Measurements from ENCODE around the gene B3GAT1. TPM values are rescaled to one million over a fixed set of nuclear protein-coding genes. Genes with fewer than 3 reads are reported as not detected.

Gene B3GAT1
- polyA plus RNA-seq, 1 donor from 2014 or later, result 28.2 TPM

- Histone ChIP-seq H3K79me2 (replicated peaks; ENCODE audit: insufficient read depth, low read length) (no peaks in the 10 kb centered on the region), H3K27me3 (ENCODE audit: insufficient read depth, low read depth, low read length) (no peaks in the 10 kb centered on the region), H2AFZ (ENCODE audit: low read depth, low read length) (no peak overlapping the region), H3K9me2 (ENCODE audit: insufficient read depth, low read length) (no peaks in the 10 kb centered on the region), H3K27ac (ENCODE audit: low read length) (no peak overlapping the region), H3K36me3 (ENCODE audit: insufficient read depth, low read length) (no peaks in the 10 kb centered on the region), H3F3A (ENCODE audit: insufficient read depth, low read length, poor library complexity, severe bottlenecking) (no peaks in the 10 kb centered on the region), H4K20me1 (ENCODE audit: insufficient read depth) (no peaks in the 10 kb centered on the region), H3K4me3 (ENCODE audit: low read length) (no peak overlapping the region), H3K9me3 (ENCODE audit: low read length) (peaks cover 3% of the 10 kb centered on the region), H3K9ac (ENCODE audit: low read length) (no peak overlapping the region), H3K4me2 (ENCODE audit: low read length) (no peak overlapping the region)
- TF ChIP-seq, protein P1, sequence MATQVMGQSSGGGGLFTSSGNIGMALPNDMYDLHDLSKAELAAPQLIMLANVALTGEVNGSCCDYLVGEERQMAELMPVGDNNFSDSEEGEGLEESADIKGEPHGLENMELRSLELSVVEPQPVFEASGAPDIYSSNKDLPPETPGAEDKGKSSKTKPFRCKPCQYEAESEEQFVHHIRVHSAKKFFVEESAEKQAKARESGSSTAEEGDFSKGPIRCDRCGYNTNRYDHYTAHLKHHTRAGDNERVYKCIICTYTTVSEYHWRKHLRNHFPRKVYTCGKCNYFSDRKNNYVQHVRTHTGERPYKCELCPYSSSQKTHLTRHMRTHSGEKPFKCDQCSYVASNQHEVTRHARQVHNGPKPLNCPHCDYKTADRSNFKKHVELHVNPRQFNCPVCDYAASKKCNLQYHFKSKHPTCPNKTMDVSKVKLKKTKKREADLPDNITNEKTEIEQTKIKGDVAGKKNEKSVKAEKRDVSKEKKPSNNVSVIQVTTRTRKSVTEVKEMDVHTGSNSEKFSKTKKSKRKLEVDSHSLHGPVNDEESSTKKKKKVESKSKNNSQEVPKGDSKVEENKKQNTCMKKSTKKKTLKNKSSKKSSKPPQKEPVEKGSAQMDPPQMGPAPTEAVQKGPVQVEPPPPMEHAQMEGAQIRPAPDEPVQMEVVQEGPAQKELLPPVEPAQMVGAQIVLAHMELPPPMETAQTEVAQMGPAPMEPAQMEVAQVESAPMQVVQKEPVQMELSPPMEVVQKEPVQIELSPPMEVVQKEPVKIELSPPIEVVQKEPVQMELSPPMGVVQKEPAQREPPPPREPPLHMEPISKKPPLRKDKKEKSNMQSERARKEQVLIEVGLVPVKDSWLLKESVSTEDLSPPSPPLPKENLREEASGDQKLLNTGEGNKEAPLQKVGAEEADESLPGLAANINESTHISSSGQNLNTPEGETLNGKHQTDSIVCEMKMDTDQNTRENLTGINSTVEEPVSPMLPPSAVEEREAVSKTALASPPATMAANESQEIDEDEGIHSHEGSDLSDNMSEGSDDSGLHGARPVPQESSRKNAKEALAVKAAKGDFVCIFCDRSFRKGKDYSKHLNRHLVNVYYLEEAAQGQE (IDR thresholded peaks at IDR 0.05; ENCODE audit: borderline replicate concordance), result no peak
- TF ChIP-seq CTCF (IDR thresholded peaks at IDR 0.05; ENCODE audit: poor library complexity, severe bottlenecking), result no peak
- no peak for TF ChIP-seq SMC3 (conservative IDR thresholded peaks at IDR 0.05; ENCODE audit: poor library complexity)
Observed at GRCh38 chr11:134429106-134429505, 17.1 kb upstream of the B3GAT1 start.

DNA sequence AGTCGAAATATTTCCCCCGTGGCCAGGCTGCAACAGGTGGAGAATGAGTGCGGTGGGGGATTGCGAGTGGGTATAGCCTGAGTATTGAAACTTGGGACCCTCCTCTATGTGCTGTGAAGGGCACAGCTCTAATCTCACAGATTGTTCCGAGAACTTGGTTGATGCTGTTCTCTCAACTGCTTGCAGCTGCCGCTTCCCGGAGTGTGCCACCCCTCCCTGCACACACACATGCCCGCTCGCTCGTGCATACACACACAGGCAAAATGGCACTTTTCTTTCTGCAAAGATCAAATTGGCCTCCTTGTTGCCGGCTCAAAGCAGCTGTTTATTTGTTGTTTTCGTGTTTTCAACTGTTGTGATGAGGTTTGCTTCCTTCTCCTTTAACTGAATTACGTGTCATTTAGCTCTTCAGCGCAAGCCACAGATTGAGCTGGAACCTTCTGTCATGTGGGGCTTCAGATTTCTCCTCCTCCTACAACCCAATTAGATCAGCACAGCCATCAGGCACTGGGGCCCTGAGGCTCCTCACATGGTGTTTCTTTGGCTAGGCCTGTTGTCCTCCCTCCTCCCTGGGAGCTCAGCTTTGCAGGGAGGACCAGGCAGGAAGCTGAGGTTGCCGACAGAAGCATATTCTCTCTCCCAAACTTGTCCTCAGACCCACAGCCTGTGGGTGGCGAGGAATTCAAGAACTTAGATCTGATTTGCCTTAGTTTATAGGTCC is 13.9 kb upstream of the B3GAT1 start:
- Histone ChIP-seq H3K79me2 (replicated peaks; ENCODE audit: insufficient read depth, low read length) (no peaks in the 10 kb centered on the region), H2AFZ (ENCODE audit: low read depth, low read length) (no peak overlapping the region), H3K27ac (ENCODE audit: low read length) (no peak overlapping the region), H3K4me2 (ENCODE audit: low read length) (no peak overlapping the region), H3K36me3 (ENCODE audit: insufficient read depth, low read length) (no peaks in the 10 kb centered on the region), H3K9me3 (ENCODE audit: low read length) (no peaks in the 10 kb centered on the region), H4K20me1 (ENCODE audit: insufficient read depth) (no peaks in the 10 kb centered on the region), H3F3A (ENCODE audit: insufficient read depth, low read length, poor library complexity, severe bottlenecking) (no peaks in the 10 kb centered on the region), H3K9ac (ENCODE audit: low read length) (no peak overlapping the region), H3K27me3 (ENCODE audit: insufficient read depth, low read depth, low read length) (no peaks in the 10 kb centered on the region), H3K4me3 (ENCODE audit: low read length) (no peak overlapping the region), H3K9me2 (ENCODE audit: insufficient read depth, low read length) (no peaks in the 10 kb centered on the region)
- TF ChIP-seq, protein P1 (IDR thresholded peaks at IDR 0.05; ENCODE audit: borderline replicate concordance), result no peak
- TF ChIP-seq CTCF (IDR thresholded peaks at IDR 0.05; ENCODE audit: poor library complexity, severe bottlenecking), result no peak
- TF ChIP-seq EP300 (conservative IDR thresholded peaks at IDR 0.05; ENCODE audit: poor library complexity, severe bottlenecking), result no peak
- TF ChIP-seq MXI1 (conservative IDR thresholded peaks at IDR 0.05; ENCODE audit: poor library complexity, severe bottlenecking), result no peak
- no peak for TF ChIP-seq RAD21 (conservative IDR thresholded peaks at IDR 0.05)
- no peak for TF ChIP-seq SMC3 (conservative IDR thresholded peaks at IDR 0.05; ENCODE audit: poor library complexity)
- no peak for TF ChIP-seq EZH2 (IDR thresholded peaks at IDR 0.05; ENCODE audit: borderline replicate concordance, insufficient read depth, low read length, poor library complexity, severe bottlenecking)
- no peak for TF ChIP-seq POLR2AphosphoS5 (IDR thresholded peaks at IDR 0.05)
- no peak for TF ChIP-seq TAF1 (IDR thresholded peaks at IDR 0.05; ENCODE audit: low read depth)
